ENCODE measurements around the gene KANSL1.
"Not testable (repeated sequence)": the region's sequence is repeated elsewhere in the genome, so short reads cannot be mapped to it uniquely, and the experiment has no call there.

Gene KANSL1, protein sequence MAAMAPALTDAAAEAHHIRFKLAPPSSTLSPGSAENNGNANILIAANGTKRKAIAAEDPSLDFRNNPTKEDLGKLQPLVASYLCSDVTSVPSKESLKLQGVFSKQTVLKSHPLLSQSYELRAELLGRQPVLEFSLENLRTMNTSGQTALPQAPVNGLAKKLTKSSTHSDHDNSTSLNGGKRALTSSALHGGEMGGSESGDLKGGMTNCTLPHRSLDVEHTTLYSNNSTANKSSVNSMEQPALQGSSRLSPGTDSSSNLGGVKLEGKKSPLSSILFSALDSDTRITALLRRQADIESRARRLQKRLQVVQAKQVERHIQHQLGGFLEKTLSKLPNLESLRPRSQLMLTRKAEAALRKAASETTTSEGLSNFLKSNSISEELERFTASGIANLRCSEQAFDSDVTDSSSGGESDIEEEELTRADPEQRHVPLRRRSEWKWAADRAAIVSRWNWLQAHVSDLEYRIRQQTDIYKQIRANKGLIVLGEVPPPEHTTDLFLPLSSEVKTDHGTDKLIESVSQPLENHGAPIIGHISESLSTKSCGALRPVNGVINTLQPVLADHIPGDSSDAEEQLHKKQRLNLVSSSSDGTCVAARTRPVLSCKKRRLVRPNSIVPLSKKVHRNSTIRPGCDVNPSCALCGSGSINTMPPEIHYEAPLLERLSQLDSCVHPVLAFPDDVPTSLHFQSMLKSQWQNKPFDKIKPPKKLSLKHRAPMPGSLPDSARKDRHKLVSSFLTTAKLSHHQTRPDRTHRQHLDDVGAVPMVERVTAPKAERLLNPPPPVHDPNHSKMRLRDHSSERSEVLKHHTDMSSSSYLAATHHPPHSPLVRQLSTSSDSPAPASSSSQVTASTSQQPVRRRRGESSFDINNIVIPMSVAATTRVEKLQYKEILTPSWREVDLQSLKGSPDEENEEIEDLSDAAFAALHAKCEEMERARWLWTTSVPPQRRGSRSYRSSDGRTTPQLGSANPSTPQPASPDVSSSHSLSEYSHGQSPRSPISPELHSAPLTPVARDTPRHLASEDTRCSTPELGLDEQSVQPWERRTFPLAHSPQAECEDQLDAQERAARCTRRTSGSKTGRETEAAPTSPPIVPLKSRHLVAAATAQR (N-terminal part only)

DNA sequence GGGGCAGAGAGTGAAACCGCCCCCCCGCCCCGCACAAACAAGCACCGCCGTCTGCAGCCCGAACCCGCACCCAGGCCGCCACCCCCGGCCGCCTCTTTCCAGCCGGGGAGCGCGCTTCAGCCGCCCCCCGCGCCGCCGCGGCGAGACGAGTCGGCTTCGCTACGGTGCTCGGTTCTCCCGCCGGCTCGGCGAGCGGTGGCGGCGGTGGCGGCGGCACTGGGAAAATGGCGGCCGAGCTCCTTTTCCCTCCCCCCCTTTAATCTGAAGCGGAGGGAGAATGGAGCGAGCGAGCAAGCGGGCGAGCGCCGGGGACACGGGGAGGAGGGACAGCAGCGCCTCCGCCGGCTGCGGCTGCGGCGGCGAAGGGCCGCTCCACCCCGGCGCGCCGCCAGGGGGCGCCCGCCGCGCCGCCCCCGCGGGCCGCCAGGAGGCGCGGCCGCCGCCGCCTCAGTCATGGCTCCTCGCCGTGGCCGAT, at the start of gene KANSL1:
Gene KANSL1, minus strand, starts transcription at position 279 of the 475 bp plus-strand sequence. CDS start 21,286 bp downstream, outside the sequence.
- peak; percentile 80 for DNase-seq

DNA sequence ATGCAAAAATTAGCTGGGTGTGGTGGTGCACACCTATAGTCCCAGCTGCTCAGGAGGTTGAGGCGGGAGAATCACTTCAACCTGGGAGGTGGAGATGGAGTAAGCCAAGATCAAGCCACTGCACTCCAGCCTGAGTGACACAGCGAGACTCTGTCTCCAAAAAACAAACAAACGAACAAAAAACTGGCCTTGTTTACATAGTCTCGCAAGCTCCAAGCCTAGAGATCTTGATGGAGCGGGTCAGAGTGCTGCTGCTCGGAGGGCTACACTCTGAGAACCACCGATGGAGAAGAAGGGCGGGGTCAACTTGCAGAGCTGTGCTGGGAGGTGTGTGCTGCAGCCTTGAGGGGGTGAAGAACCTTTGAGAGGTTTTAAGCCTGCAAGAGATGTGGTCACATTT, 38.1 kb upstream of the KANSL1 start:
- not testable (repeated sequence) for DNase-seq

DNA sequence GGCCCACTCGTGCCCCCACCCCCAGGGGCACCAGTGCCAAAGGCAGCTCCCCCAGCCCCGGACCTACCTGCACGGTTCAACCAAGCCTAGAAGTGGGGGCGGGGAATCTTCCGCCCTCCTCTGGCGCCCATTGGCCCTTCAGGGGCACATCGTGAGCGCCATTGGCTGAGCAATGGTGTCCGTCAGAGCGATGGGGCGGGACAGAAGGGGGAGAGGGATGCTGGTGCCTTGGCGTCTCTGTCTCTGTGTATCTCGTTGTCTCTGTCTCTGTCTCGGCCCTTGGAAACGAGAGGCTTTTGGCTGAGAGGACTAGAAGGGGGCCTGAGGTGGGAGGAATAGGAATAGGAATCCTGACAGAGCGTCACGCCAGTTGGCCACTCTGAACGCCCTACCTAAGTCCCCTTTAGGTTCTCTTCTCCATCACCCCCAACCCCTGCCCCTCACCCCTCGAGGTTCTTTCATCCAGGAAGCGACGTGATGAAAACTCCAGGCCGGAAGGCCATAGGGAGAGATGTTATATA, 32.1 kb upstream of the KANSL1 start:
- DNase-seq: peak; percentile 87

DNA sequence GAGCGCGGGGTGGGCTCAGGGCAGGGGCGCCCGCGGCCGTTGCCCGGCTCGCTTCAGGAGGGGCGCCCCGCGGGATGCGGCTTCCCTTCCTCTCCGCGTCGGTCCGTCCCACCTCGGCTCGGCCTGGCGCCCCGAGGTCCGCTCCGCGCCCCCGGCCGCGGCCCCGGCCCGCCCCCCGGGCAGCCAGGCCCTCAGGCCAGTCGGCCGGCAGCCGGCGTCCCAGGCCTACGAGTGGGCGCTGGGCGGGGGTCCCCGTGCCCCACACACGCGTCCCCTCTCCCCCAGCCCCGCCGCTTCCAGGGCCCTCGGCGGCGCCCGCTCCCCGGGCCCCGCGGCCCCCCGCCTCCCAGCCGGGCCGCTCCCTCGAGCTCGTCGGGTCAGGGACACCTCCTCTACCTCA, 31.6 kb upstream of the KANSL1 start:
- DNase-seq: not testable (repeated sequence)

DNA sequence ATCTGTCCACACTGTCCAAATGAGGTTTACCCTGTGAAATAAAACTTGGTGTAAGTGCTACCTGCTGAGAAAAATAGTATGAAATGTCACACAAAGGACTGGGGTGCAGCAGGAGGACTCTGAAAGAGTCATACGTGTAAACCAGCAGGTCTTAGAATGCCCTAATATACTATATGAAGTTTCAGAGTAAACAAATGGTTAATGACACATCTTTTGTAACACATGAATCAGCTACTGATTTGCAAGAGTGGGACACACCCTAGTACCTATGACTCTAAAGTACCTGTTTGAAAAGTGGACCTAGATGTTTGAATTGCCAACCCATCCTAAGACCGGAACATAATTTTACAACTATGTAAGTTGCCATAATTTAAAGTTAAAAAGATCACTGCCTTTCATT, 29.8 kb upstream of the KANSL1 start:
- not testable (repeated sequence) for DNase-seq

DNA sequence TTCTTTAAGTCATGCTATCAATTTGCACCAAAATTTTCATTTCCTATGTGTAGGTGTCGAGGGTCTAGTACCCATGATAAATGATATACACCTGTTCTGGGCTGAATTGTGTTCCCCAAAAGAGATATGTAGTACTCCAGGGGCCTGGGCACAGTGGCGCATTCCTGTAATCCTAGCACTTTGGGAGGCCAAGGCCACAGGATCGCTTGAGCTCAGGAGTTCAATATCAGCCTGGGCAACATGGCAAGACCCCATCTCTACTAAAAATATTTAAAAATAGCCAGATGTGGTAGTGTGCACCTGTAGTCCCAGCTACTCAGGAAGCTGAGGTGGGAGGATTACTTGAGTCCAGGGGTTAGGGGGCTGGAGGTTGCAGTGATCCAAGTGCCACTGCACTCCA, 23.5 kb upstream of the KANSL1 start:
- DNase-seq: no peak

DNA sequence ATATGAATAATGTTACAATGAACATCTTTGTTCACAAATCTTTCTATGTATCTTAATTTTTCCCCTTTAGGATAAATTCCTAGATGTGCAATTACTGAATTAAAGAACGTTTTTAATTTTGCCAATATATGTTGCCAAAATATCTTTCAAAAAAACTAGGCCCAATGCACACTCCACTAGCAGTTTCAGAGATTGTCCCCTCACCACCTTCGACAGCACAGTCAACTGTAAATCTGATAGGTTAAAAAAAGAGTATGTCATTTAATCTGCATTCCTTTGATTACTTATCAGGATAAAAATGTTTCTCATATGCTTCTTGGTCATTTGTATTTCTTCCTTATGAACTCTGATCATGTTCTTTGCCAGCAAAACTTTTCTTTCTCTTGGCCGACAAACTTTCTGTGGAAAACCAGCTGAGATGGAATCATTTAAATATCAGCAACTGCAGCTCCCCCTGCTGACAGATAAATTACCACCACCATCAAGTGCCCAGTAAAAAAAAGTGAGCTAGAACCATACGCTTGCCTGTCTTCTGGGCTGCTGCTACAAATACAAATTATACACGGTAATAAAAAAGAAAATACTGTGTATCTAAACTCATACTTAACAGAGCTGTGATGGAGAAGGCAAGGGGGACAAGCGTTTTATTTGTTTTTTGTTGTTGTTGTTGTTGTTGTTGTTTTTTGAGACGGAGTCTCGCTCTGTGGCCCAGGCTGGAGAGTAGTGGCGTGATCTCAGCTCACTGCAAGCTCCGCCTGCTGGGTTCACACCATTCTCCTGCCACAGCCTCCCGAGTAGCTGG, 19.6 kb upstream of the KANSL1 start:
- DNase-seq: peak; percentile 53

DNA sequence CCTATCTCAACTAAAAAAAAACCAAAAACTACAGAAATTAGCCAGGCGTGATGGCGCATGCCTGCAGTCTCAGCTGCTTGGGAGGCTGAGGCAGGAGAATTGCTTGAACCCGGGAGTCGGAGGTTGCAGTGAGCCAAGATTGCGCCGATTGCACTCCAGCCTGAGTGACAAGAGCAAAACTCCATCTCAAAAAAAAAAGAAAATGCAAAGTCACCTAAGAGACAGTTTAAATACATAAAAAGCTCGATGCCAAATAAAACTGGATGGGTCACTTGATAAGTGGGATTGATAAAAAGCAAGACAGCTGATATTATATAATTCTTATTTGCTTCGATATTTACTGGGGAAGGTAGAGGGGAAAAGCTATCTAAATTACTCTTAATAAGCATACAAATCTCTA, 15.8 kb upstream of the KANSL1 start:
- DNase-seq: no peak

DNA sequence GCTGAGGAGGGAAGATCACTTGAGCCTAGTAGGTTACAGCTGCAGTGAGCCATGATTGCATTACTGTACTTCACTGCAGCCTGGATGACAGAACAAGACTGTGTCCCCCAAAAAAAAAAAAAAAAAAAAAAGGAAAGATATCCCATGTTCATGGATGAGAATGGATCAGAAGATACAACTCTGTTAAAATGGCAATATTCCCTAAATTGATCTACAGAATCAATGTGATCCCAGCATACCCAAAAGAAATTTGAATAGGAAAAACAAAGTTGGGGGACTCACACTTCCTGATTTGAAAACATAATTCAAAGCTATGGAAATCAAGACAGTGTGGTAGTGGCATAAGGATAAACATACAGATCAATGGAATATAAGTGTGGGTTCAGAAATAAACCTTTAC, 12.7 kb upstream of the KANSL1 start:
- no peak for DNase-seq

DNA sequence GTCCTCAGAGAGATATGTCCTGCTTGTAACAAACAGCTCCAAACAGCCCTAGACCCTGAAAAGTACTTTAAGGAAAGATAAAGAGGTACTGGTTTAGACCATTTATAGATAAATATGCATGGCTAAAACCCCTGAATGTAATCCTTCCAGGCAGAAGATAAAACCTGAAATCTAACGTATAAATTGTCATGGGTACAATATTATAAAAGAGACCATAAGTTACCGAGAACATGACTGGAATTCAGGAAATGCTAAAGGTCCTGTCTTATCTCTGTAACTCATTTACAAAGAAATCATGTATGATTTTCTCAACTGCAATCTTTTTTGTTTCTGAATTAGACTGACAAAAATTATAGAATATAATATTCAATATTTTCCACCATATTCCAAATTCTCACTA, 9.2 kb upstream of the KANSL1 start:
- no peak for DNase-seq

DNA sequence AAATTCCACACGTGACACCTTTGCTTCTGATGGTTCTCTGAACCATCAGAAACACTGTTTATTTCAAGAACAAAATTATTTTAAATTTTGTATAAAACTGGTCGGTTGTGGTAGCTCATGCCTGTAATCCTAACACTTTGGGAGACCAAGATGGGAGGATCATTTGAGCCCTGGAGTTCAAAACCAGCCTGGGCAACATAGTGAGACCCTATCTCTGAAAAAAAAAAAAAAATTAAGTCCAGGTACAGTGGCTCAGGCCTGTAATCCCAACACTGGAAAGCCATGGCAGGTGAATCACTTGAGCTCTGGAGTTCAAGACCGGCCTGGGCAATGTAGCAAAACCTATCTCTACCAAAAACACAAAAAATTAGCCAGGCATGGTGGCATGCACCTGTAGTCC, 8.3 kb upstream of the KANSL1 start:
- no peak for DNase-seq

DNA sequence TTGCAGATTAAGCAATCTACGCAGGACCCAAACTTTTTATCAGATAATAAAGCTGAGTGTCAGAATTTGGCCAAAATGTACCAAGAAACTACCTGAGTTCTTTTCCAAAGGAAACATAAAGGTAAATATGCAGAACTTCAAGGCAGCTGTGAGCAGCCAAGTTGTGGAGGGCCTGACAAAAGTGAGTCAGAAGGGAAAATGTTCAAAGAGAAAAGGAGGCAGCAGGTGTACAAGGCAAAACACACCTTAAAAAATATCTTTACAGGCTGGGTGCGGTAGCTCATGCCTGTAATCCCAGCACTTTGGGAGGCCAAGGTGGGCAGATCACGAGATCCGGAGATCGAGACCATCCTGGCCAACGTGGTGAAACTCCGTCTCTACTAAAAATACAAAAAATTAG, 7.0 kb upstream of the KANSL1 start:
- DNase-seq: no peak

DNA sequence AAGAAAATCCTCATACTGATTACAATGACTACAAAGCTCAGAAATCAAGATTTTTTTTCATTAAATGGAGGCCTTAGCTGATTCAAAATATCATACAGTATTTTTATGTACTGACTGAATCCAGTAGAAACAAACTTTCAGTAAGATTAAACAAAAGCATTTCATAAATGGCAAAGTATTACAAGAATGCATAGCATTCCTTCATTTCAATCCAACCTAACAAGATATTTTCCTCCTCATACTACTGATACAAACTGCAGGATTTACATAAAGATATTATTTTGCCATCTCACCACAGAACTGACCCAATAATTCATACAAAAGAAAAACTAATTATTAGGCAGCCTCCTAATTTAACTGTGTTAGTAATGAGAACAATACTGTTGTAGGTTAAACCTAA, 6.2 kb upstream of the KANSL1 start:
- no peak for DNase-seq

DNA sequence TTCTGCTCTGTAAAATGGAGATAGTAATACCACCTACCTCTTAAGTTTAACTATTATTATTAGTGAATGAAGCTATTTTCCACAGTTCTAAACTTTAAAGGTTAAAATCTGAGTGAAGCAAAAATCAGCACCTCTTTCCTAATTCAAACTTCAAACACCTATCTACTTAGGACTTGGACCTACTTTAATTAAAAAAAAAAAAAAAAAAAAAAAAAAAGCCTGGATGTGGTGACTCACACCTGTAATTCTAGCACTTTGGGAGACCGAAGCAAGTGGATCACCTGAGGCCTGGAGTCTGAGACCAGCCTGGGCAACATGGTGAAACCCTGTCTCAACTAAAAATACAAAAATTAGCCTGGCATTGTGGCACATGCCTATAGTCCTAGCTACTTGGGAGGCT, 5.0 kb upstream of the KANSL1 start:
- no peak for DNase-seq

DNA sequence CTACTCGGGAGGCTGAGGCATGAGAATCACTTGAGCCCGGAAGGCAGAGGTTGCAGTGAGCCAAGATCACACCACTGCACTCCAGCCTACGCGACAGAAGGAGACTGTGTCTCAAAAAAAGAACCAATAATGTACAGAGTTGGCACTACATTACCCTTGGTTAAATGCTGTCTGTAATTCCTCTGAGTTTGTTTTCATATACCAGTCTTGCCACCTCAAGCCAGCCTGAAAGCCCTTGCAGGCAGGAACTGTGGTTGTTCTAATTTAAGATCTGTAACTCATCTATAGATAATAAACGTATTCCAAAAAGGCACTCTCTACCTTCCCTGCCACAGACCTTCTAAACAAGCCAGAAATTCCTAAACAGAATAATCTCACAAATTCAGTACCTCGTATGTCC, 4.3 kb upstream of the KANSL1 start:
- DNase-seq: no peak

DNA sequence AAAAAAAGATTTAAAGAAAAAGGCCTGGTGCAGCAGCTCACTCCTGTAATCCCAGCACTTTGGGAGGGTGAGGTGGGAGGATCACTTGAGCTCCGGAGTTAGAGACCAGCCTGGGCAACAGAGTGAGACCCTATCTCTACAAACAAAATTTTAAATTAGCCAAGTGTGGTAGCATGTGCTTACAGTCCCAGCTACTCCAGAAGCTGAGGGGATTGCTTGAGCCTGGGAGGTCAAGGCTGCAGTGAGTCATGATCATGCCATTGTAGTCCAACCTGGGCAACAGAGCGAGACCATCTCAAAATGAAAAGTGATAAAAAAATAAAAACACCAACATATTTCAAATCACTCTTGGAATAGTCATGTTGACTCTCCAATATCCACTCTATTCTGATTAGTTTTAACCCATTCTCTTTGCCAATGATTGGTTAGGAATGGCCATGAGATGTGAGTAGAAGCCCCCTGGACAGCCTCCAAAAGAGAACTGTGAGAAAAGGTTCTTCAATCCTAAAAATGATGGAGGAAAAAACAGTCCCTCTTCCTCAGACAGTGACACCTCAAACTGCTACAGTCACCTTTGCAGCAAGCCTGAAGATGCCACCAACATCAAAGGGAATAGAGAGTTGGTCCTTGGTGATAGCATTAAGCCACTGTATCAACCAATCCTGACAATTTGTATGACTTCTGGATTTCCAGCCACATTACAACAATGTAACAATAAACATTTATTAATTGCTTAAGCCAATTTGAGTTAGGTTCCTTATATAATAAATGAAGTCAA, 2.9 kb upstream of the KANSL1 start:
- DNase-seq: no peak

DNA sequence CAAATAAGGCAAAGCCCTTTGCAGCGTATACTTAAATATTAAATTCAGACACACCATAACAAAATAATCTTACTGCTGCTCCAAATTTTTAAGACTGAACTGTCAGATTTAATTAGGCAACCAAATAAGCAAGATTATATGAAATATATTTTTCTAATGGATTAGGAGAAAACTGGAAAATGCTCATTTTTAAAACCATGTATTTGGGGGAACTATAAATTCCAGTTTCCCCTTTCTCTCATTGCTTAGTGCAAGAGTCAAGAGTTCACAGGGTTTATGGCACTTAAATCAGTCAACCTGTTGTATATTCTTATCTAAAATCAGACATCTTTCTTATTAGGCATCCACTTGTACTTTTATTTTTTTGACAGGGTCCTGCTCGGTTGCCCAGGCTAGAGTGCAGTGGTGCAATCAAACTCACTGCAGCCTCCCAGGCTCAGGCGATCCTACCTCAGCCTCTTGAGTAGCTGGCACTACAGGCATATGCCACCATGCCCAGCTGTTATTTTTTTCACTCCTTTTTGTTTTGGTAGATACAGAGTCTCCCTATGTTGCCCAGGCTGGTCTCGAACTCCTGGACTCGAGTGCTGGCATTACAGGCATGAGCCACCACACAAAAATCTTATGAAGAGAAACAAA, 2.1 kb upstream of the KANSL1 start:
- DNase-seq: no peak

DNA sequence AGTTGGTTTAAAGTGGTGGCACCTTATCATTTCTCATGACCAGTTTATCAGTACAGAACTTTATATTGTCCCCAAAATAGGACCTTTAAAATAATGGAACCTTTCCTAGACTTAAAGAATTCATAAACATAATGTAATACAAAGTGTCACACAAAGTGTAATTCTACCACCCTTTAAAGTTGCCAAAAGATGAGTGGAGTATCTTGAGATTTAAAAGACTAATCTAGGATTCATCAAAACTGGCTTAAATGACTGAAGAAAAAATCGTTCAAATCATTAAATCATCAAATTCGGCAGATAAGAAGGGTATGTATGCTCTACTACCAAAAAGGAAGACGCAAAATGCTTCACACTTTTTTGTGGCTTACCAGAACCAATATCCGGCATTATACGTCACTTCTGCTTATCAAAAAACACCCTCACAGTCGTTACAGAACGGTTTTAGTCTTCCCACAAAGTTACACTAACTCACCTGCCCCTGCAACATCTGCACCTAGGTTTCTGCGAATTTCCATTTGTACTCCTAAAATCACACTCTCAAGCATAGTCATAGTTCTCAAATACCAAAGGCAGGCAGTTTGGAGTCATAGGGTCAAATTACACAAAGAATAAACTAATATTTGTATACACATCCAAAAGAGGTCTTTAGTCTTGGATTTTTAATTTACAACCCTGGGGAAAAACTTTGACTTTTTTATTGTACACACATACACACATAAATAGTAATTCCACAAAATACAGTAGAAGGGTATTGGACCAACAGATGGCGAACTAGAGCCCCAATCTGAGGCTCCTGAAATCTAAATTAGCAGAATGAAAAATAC, 1.4 kb upstream of the KANSL1 start:
- DNase-seq: peak; percentile 30

DNA sequence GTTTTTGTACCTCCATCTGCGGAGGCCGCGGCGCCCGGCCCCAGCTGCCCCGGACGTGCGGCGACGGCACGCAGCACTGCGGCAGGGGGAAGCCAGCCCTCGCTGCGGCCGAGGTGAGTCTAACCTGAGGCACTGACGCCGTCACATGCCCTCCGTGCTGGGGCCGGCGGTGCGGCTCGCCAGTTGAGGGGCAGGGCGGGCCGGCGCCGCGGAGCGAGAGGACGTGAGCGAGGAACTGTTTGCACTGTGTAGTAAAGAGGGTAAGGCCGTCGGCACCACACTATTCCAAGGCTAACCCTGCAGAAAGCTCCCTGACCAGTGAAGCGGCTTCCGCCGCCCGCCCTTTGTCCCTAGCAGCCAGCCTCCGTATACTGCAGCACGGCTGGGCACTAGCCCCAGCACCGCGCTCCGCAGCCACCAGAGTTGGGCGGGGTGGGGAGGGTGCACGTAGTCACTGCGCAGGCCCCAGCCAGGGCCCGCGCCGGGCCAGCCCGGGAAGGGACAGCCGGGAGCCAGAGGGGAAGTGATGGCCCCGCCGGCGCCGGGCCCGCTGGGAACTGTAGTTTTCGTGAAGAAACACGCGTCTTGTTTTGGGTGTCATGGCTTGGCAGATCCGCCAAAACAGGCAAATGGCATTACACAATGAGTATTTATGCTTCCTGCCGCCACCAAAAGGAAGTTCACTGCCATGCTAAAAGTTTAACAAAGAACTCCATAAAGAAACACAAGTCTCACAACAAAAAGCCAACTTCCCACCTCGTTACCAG, 580 bp upstream of the KANSL1 start:
- DNase-seq: peak; percentile 88

Measured in activated CD8-positive, alpha-beta memory T cell treated with anti-CD3 and anti-CD28 coated beads, Interleukin-2, amount 50 U/mL, for 4 hours (primary cell).